Measurements from ENCODE around the gene ZNF512B.

ZNF512B gene

GRCh38 chr20:63923651-63924050 lies 46.1 kb downstream of the ZNF512B start:
- no peaks in the 10 kb centered on the region for H3K4me1 ChIP-seq (ENCODE audit: control insufficient read depth, insufficient read depth, low read length)
- CTCF ChIA-PET = interaction anchor here (0.6 to 1.3 kb wide), 2 partner anchors 15 to 32 kb away, joined by 5 to 6 read pairs; no protein-coding TSS in a partner anchor
- H3K4me3 ChIP-seq (ENCODE audit: low read depth, low read length) = no peak overlapping the region
- no peaks in the 10 kb centered on the region for H3K9me3 ChIP-seq (ENCODE audit: control insufficient read depth, insufficient read depth, low read depth, low read length)
- no peak overlapping the region for H3K27ac ChIP-seq (ENCODE audit: extremely low read depth, low read depth, low read length)
- H3K36me3 ChIP-seq (ENCODE audit: control insufficient read depth in 2 of 2, insufficient read depth in 1 of 2, low read length in 2 of 2) = peaks cover 0 to 29% of the 10 kb centered on the region in 2 experiments
- no peak for TF ChIP-seq ZNF155 (tag by site-specific recombination; IDR thresholded peaks at IDR 0.05)
- 0 out of 2 replicates have a peak, but pooled peaks have one; percentile 14 for TF ChIP-seq ZNF600 (tag by site-specific recombination; IDR thresholded peaks at IDR 0.05)
- POLR2A ChIA-PET = interaction anchor here (0.7 kb wide), 1 partner anchor 11 kb away, joined by 3 read pairs; no protein-coding TSS in a partner anchor

- ChIA-PET CTCF (no interaction called here), POLR2A (no interaction called here)
- no peaks in the 10 kb centered on the region for H3K4me1 ChIP-seq (ENCODE audit: control insufficient read depth, insufficient read depth, low read length)
- H3K9me3 ChIP-seq (ENCODE audit: control insufficient read depth, insufficient read depth, low read depth, low read length) = no peaks in the 10 kb centered on the region
- H3K4me3 ChIP-seq (ENCODE audit: low read depth, low read length) = no peak overlapping the region
- H3K36me3 ChIP-seq (ENCODE audit: control insufficient read depth in 2 of 2, insufficient read depth in 1 of 2, low read length in 2 of 2) = peaks cover 0 to 17% of the 10 kb centered on the region in 2 experiments; a peak in 2 of 3 replicates
- H3K27ac ChIP-seq (ENCODE audit: extremely low read depth, low read depth, low read length) = no peak overlapping the region
- TF ChIP-seq ZNF843 (tag by site-specific recombination; IDR thresholded peaks at IDR 0.05) (no peak), ZSCAN16 (tag by site-specific recombination; IDR thresholded peaks at IDR 0.05) (no peak), EGR2 (tag by site-specific recombination; IDR thresholded peaks at IDR 0.05; ENCODE audit: low read depth) (no peak), ZNF335 (tag by site-specific recombination; conservative IDR thresholded peaks at IDR 0.05) (no peak), ZBTB17 (tag by site-specific recombination; IDR thresholded peaks at IDR 0.05) (no peak), ZFP3 (tag by site-specific recombination; IDR thresholded peaks at IDR 0.05; ENCODE audit: low read depth) (no peak), ZNF16 (tag by site-specific recombination; IDR thresholded peaks at IDR 0.05; ENCODE audit: low read depth) (no peak), ZNF121 (tag by site-specific recombination; IDR thresholded peaks at IDR 0.05) (no peak), ZBTB44 (tag by site-specific recombination; IDR thresholded peaks at IDR 0.05) (no peak), ZNF521 (tag by site-specific recombination; IDR thresholded peaks at IDR 0.05) (no peak), PRDM1 (tag by site-specific recombination; IDR thresholded peaks at IDR 0.05) (no peak), GLI2 (tag by site-specific recombination; IDR thresholded peaks at IDR 0.05; ENCODE audit: borderline replicate concordance, low read depth) (no peak)
- TF ChIP-seq, protein P1, sequence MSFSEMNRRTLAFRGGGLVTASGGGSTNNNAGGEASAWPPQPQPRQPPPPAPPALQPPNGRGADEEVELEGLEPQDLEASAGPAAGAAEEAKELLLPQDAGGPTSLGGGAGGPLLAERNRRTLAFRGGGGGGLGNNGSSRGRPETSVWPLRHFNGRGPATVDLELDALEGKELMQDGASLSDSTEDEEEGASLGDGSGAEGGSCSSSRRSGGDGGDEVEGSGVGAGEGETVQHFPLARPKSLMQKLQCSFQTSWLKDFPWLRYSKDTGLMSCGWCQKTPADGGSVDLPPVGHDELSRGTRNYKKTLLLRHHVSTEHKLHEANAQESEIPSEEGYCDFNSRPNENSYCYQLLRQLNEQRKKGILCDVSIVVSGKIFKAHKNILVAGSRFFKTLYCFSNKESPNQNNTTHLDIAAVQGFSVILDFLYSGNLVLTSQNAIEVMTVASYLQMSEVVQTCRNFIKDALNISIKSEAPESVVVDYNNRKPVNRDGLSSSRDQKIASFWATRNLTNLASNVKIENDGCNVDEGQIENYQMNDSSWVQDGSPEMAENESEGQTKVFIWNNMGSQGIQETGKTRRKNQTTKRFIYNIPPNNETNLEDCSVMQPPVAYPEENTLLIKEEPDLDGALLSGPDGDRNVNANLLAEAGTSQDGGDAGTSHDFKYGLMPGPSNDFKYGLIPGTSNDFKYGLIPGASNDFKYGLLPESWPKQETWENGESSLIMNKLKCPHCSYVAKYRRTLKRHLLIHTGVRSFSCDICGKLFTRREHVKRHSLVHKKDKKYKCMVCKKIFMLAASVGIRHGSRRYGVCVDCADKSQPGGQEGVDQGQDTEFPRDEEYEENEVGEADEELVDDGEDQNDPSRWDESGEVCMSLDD (tag by site-specific recombination; IDR thresholded peaks at IDR 0.05) = no peak
- TF ChIP-seq, protein P2, sequence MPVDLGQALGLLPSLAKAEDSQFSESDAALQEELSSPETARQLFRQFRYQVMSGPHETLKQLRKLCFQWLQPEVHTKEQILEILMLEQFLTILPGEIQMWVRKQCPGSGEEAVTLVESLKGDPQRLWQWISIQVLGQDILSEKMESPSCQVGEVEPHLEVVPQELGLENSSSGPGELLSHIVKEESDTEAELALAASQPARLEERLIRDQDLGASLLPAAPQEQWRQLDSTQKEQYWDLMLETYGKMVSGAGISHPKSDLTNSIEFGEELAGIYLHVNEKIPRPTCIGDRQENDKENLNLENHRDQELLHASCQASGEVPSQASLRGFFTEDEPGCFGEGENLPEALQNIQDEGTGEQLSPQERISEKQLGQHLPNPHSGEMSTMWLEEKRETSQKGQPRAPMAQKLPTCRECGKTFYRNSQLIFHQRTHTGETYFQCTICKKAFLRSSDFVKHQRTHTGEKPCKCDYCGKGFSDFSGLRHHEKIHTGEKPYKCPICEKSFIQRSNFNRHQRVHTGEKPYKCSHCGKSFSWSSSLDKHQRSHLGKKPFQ (tag by site-specific recombination; IDR thresholded peaks at IDR 0.05) = no peak
These were observed 49.5 kb downstream of the ZNF512B start for GRCh38 chr20:63920226-63920625.

GRCh38 chr20:63919130-63919529 lies 50.6 kb downstream of the ZNF512B start:
- Histone ChIP-seq H3K4me3 (ENCODE audit: low read depth, low read length) (no peak overlapping the region), H3K27ac (ENCODE audit: extremely low read depth, low read depth, low read length) (no peak overlapping the region), H3K9me3 (ENCODE audit: control insufficient read depth, insufficient read depth, low read depth, low read length) (no peaks in the 10 kb centered on the region), H3K4me1 (ENCODE audit: control insufficient read depth, insufficient read depth, low read length) (no peaks in the 10 kb centered on the region), H3K36me3 (ENCODE audit: control insufficient read depth in 2 of 2, insufficient read depth in 1 of 2, low read length in 2 of 2) (peaks cover 0 to 17% of the 10 kb centered on the region in 2 experiments; a peak in 2 of 3 replicates)
- ChIA-PET POLR2A (no interaction called here), CTCF (interaction anchor here (2.7 kb wide), 1 partner anchor 9 kb away, joined by 17 read pairs; no protein-coding TSS in a partner anchor)
- TF ChIP-seq ZEB2 (tag by site-specific recombination; IDR thresholded peaks at IDR 0.05) = no peak
- TF ChIP-seq ZNF341 (tag by site-specific recombination; IDR thresholded peaks at IDR 0.05; ENCODE audit: low read depth) = no peak

All from HEK293 (cell line).